ENCODE results near the gene CALN1. TPM values are rescaled to one million over a fixed set of nuclear protein-coding genes. Genes with fewer than 3 reads are reported as not detected.

CALN1 gene
- total and polyA plus RNA-seq, 2 of the 8 experiments (the other 6 are each of a cell fraction or from before 2014, with no cell fraction given) = 6.4 to 15.2 TPM

- no peak overlapping the region for H4K5ac ChIP-seq (ENCODE audit: insufficient read length, low read depth, low read length)
- no peak overlapping the region for H3K9ac ChIP-seq (replicated peaks in 1 of 4; ENCODE audit: extremely low read depth in 1 of 4, low read depth in 3 of 4, low read length in 3 of 4)
- H2AFZ ChIP-seq (ENCODE audit: low read length) = no peak overlapping the region
- H3K36me3 ChIP-seq (ENCODE audit: control insufficient read depth in 2 of 4, insufficient read depth in 4 of 4, low read length in 3 of 4) = no peaks in the 10 kb centered on the region
- no peak for DNase-seq (ENCODE audit: low read depth in 1 of 2, low spot score in 2 of 2)
- H3K56ac ChIP-seq (replicated peaks; ENCODE audit: insufficient read length, low read depth, low read length) = no peak overlapping the region
- peak; percentile 85 for FAIRE-seq
- H3K9me3 ChIP-seq (ENCODE audit: insufficient read depth in 2 of 2, low read depth in 1 of 2, low read length in 1 of 2) = no peaks in the 10 kb centered on the region
- H3K4me3 ChIP-seq (ENCODE audit: extremely low read depth in 1 of 4, insufficient read depth in 2 of 4, low read depth in 3 of 4, low read length in 4 of 4) = no peak overlapping the region
- H4K91ac ChIP-seq (replicated peaks; ENCODE audit: insufficient read length, low read length) = no peak overlapping the region
- H2BK15ac ChIP-seq (ENCODE audit: low read length) = no peak overlapping the region
- no peak overlapping the region for H2BK5ac ChIP-seq (ENCODE audit: low read depth, low read length)
- H3K27ac ChIP-seq (ENCODE audit: low read depth, low read length) = no peak overlapping the region
- H3K23me2 ChIP-seq (ENCODE audit: low read depth, low read length) = no peaks in the 10 kb centered on the region; the same call in 1 of the 2 replicates
- no peak overlapping the region for H2AK5ac ChIP-seq (ENCODE audit: low read depth, low read length)
- CTCF ChIA-PET (ENCODE audit: partially characterized antibody) = interaction anchor here (0.9 to 2.1 kb wide), 4 partner anchors 10 to 265 kb away, joined by 3 to 8 read pairs (median 4); no protein-coding TSS in a partner anchor
- H2BK12ac ChIP-seq (ENCODE audit: low read depth, low read length) = no peak overlapping the region
- no peak overlapping the region for H3K14ac ChIP-seq (ENCODE audit: insufficient read length)
- H2BK120ac ChIP-seq (replicated peaks; ENCODE audit: low read depth, low read length) = no peak overlapping the region
- H4K8ac ChIP-seq (ENCODE audit: extremely low read depth, insufficient read depth, low read length) = no peak overlapping the region
- H3K27me3 ChIP-seq (replicated peaks in 1 of 4; ENCODE audit: control insufficient read depth in 3 of 4, extremely low read depth in 1 of 4, insufficient read depth in 3 of 4, low read length in 3 of 4) = no peaks in the 10 kb centered on the region
- H3K4me2 ChIP-seq (ENCODE audit: insufficient read depth in 1 of 2, low read depth in 2 of 2, low read length in 2 of 2) = no peak overlapping the region
- no peak overlapping the region for H3K18ac ChIP-seq (ENCODE audit: extremely low read depth, low read length)
- no peak overlapping the region for H3K4ac ChIP-seq (replicated peaks; ENCODE audit: insufficient read length, low read depth, low read length)
- H4K20me1 ChIP-seq (replicated peaks in 1 of 2; ENCODE audit: control insufficient read depth in 1 of 2, insufficient read depth in 2 of 2, low read length in 2 of 2) = no peaks in the 10 kb centered on the region
- H3K4me1 ChIP-seq (replicated peaks in 1 of 4; ENCODE audit: control insufficient read depth in 3 of 4, insufficient read depth in 4 of 4, low read length in 3 of 4) = peaks cover 0 to 5% (median 1%) of the 10 kb centered on the region in 4 experiments; a peak in 1 of 7 replicates
- H3K23ac ChIP-seq (ENCODE audit: insufficient read length) = no peak overlapping the region
- no peaks in the 10 kb centered on the region for H3K79me2 ChIP-seq (ENCODE audit: control insufficient read depth in 1 of 2, insufficient read depth in 2 of 2, low read length in 2 of 2)
- no peak overlapping the region for H2BK20ac ChIP-seq (ENCODE audit: low read length)
- H3K79me1 ChIP-seq (ENCODE audit: low read depth, low read length) = no peaks in the 10 kb centered on the region
- TF ChIP-seq RBBP5 (IDR thresholded peaks at IDR 0.05; ENCODE audit: borderline replicate concordance, low read depth, low read length) (no peak), RAD21 (IDR thresholded peaks at IDR 0.05 in 1 of 2, conservative IDR thresholded peaks at IDR 0.05 in 1 of 2; ENCODE audit: low read depth in 2 of 2, low read length in 2 of 2) (peak; percentile 29 to 47), HDAC2 (IDR thresholded peaks at IDR 0.05; ENCODE audit: borderline replicate concordance in 1 of 2, low read depth in 2 of 2, low read length in 2 of 2) (no peak), JUN (IDR thresholded peaks at IDR 0.05; ENCODE audit: low read depth, low read length) (no peak), CTCF (IDR thresholded peaks at IDR 0.05; ENCODE audit: control extremely low read depth in 1 of 3, insufficient read depth in 1 of 3, low read depth in 1 of 3, low read length in 3 of 3) (peak in 2 of 3 experiments; percentile 19 to 43; a peak in 2 of 4 replicates), TAF1 (IDR thresholded peaks at IDR 0.05; ENCODE audit: low read depth, low read length) (no peak), EGR1 (IDR thresholded peaks at IDR 0.05; ENCODE audit: borderline replicate concordance, low read depth, low read length) (no peak), NRF1 (IDR thresholded peaks at IDR 0.05; ENCODE audit: low read depth, low read length) (no peak), PHF8 (conservative IDR thresholded peaks at IDR 0.05; ENCODE audit: low read depth, low read length) (no peak), ATF3 (IDR thresholded peaks at IDR 0.05; ENCODE audit: insufficient read depth, low read depth, low read length) (no peak)
- POLR2A ChIA-PET (ENCODE audit: partially characterized antibody) = no interaction called here
Observed at GRCh38 chr7:72069263-72069662, 342.9 kb downstream of the CALN1 start.

Measured in H1 (cell line).